Kidney epithelial cell (primary cell): ENCODE measurements around the gene CDX2. TPM values are rescaled to one million over a fixed set of nuclear protein-coding genes. Genes with fewer than 3 reads are reported as not detected.
"Not testable (repeated sequence)": the region's sequence is repeated elsewhere in the genome, so short reads cannot be mapped to it uniquely, and the experiment has no call there.

ENCODE experiments used
- DNase-seq: peaks from one replicate; pipeline ENCODE4 v3.0.0-alpha.2; 2010; ENCODE audit warnings: low read depth
- H3K27me3 ChIP-seq: 2 replicates; pipeline ENCODE4 v1.6.0; 2011; ENCODE audit warnings: low read length; ENCODE audit not compliant: control insufficient read depth, insufficient read depth
- H3K36me3 ChIP-seq: 2 replicates; pipeline ENCODE4 v1.5.1; 2011; ENCODE audit warnings: low read length; ENCODE audit not compliant: control insufficient read depth, insufficient read depth
- H3K4me3 ChIP-seq: 2 replicates; pipeline ENCODE4 v1.5.1; 2011; ENCODE audit warnings: low read depth, mild to moderate bottlenecking, control low read depth, low read length
- CTCF ChIP-seq: IDR thresholded peaks from 2 replicates; pipeline ENCODE4 v1.5.1; 2011; ENCODE audit warnings: mild to moderate bottlenecking, moderate library complexity, low read length, control low read depth, inconsistent platforms; ENCODE audit not compliant: insufficient read depth, poor library complexity, severe bottlenecking
- total RNA-seq: library from RNA; depleted of rRNA; stranded (reverse); fragments of >200 nt; gene quantifications from 2 replicates; pipeline ENCODE4 v1.2.3, GENCODE V29; 2015

CDX2 gene
- not detected in 2 replicates for total RNA-seq

- DNase-seq, result no peak
- peaks cover 93% of the 10 kb centered on the region for H3K27me3 ChIP-seq
- no peak for TF ChIP-seq CTCF
- no peak within 1 kb of the TSS for H3K4me3 ChIP-seq
- no peaks in the 10 kb centered on the region for H3K36me3 ChIP-seq
These were observed at the start of gene CDX2 for GRCh38 chr13:27969082-27969865. Gene CDX2, minus strand, starts transcription at chr13:27969315. Its CDS starts 309 bp downstream, at chr13:27969006.

- no peak for DNase-seq
- TF ChIP-seq CTCF, result no peak
These were observed 45.2 kb upstream of the CDX2 start for GRCh38 chr13:28014301-28014700.

GRCh38 chr13:28013482-28013881 lies 44.4 kb upstream of the CDX2 start:
- H3K36me3 ChIP-seq, result no peaks in the 10 kb centered on the region
- TF ChIP-seq CTCF, result no peak
- no peak overlapping the region for H3K4me3 ChIP-seq
- no peak for DNase-seq
- H3K27me3 ChIP-seq, result no peaks in the 10 kb centered on the region

More at GRCh38 chr13:28014301-28014700, 45.2 kb upstream of the CDX2 start:
- no peaks in the 10 kb centered on the region for H3K27me3 ChIP-seq
- no peaks in the 10 kb centered on the region for H3K36me3 ChIP-seq
- H3K4me3 ChIP-seq, result no peak overlapping the region

GRCh38 chr13:28012896-28013295 lies 43.8 kb upstream of the CDX2 start:
- no peak for DNase-seq
- no peak for TF ChIP-seq CTCF
- no peaks in the 10 kb centered on the region for H3K27me3 ChIP-seq

GRCh38 chr13:28012383-28012782 lies 43.3 kb upstream of the CDX2 start:
- Histone ChIP-seq H3K4me3 (no peak overlapping the region), H3K36me3 (no peaks in the 10 kb centered on the region), H3K27me3 (no peaks in the 10 kb centered on the region)
- DNase-seq, result no peak
- no peak for TF ChIP-seq CTCF

More at GRCh38 chr13:28012896-28013295, 43.8 kb upstream of the CDX2 start:
- no peaks in the 10 kb centered on the region for H3K36me3 ChIP-seq
- H3K4me3 ChIP-seq, result no peak overlapping the region

- TF ChIP-seq CTCF, result no peak
- no peak for DNase-seq
- no peaks in the 10 kb centered on the region for H3K27me3 ChIP-seq
- no peaks in the 10 kb centered on the region for H3K36me3 ChIP-seq
- H3K4me3 ChIP-seq, result no peak overlapping the region
These were observed 40.9 kb upstream of the CDX2 start for GRCh38 chr13:28010046-28010445.

GRCh38 chr13:28005016-28005415 lies 35.9 kb upstream of the CDX2 start:
- not testable (repeated sequence) for DNase-seq, H3K4me3 ChIP-seq, H3K36me3 ChIP-seq, H3K27me3 ChIP-seq
